Activated naive CD4-positive, alpha-beta T cell treated with anti-CD3 and anti-CD28 coated beads, Interleukin-2, amount 10 ng/mL, durations not matched to agents 7 days and 5 days (primary cell): Measurements from ENCODE around the gene DYSF.

Experiments used
- CTCF ChIA-PET: fragments of 350-600 bp; sonication (Branson Sonifier 250); formaldehyde crosslinking; loops from one replicate; lab custom pipeline; 2021; ENCODE audit warnings: antibody characterized with exemption; lab: Charles Lee
- DNase-seq: peaks from one replicate; pipeline ENCODE4 v3.0.0-alpha.2; 2020
- H3K27ac Mint-ChIP-seq: one replicate; pipeline ENCODE4 v1.8.0; 2021; ENCODE audit warnings: mild to moderate bottlenecking, moderate library complexity, mixed read lengths
- H3K27me3 Mint-ChIP-seq: one replicate; pipeline ENCODE4 v1.8.0; 2021; ENCODE audit warnings: mild to moderate bottlenecking, mixed read lengths
- H3K36me3 Mint-ChIP-seq: one replicate; pipeline ENCODE4 v1.8.0; 2021; ENCODE audit warnings: mixed read lengths
- H3K4me1 Mint-ChIP-seq: one replicate; pipeline ENCODE4 v1.8.0; 2021; ENCODE audit warnings: mixed read lengths
- H3K4me3 Mint-ChIP-seq: one replicate; pipeline ENCODE4 v1.8.0; 2021; ENCODE audit warnings: mild to moderate bottlenecking, moderate library complexity, mixed read lengths
- H3K9me3 Mint-ChIP-seq: one replicate; pipeline ENCODE4 v1.8.0; 2021; ENCODE audit warnings: mixed read lengths

DYSF gene

GRCh38 chr2:71555798-71556454 lies 102.6 kb downstream of the DYSF start:
- CTCF ChIA-PET, result interaction anchor here (1.3 to 1.9 kb wide), 2 partner anchors 9 to 10 kb away, joined by 5 to 8 read pairs; no protein-coding TSS in a partner anchor
- Mint-ChIP-seq H3K4me1 (no peaks in the 10 kb centered on the region), H3K27ac (no peak overlapping the region), H3K4me3 (no peak overlapping the region), H3K27me3 (no peaks in the 10 kb centered on the region), H3K36me3 (no peaks in the 10 kb centered on the region), H3K9me3 (no peaks in the 10 kb centered on the region)
- no peak for DNase-seq

DNA sequence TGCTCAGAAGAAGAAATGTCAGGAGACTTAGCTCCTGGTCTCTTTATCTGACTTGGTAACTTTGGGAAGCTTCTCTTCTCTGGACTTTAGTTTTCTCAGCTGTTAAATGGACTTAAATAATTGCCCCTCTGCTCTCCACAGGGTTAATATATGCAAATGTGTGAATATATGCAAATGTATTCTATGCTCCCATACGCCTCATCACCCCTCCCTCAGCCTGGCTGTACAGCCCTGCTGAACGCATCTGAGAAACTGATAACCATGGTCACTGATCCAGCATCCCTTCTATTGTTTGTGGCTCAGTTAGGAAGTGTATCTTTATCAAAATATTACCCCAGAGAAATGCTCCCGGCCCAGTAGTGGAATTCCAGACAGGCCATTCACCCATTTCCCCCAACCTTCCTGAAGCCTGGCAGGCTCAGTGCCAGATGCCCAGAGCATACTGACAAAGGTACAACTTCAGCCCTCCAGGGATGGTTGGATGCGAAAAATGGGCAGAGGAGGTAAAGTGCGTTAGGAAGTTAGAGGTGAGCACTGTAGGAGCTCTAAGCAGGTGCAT lies 103.4 kb downstream of the DYSF start:
- Mint-ChIP-seq H3K4me3 (no peak overlapping the region), H3K27me3 (no peaks in the 10 kb centered on the region), H3K36me3 (no peaks in the 10 kb centered on the region), H3K9me3 (no peaks in the 10 kb centered on the region), H3K27ac (no peak overlapping the region), H3K4me1 (no peaks in the 10 kb centered on the region)
- CTCF ChIA-PET, result interaction anchor here (1.9 kb wide), 1 partner anchor 10 kb away, joined by 8 read pairs; no protein-coding TSS in a partner anchor
- DNase-seq, result no peak

GRCh38 chr2:71557321-71557720 lies 104.0 kb downstream of the DYSF start:
- H3K4me3 Mint-ChIP-seq, result no peak overlapping the region
- no peaks in the 10 kb centered on the region for H3K9me3 Mint-ChIP-seq
- DNase-seq, result no peak
- no peaks in the 10 kb centered on the region for H3K27me3 Mint-ChIP-seq
- H3K4me1 Mint-ChIP-seq, result no peaks in the 10 kb centered on the region
- H3K36me3 Mint-ChIP-seq, result no peaks in the 10 kb centered on the region
- peak overlapping the region; percentile 25 for H3K27ac Mint-ChIP-seq
- CTCF ChIA-PET, result interaction anchor here (1.9 kb wide), 1 partner anchor 11 kb away, joined by 8 read pairs; no protein-coding TSS in a partner anchor

GRCh38 chr2:71558300-71559051 lies 105.1 kb downstream of the DYSF start:
- DNase-seq, result no peak
- no peaks in the 10 kb centered on the region for H3K4me1 Mint-ChIP-seq

DNA sequence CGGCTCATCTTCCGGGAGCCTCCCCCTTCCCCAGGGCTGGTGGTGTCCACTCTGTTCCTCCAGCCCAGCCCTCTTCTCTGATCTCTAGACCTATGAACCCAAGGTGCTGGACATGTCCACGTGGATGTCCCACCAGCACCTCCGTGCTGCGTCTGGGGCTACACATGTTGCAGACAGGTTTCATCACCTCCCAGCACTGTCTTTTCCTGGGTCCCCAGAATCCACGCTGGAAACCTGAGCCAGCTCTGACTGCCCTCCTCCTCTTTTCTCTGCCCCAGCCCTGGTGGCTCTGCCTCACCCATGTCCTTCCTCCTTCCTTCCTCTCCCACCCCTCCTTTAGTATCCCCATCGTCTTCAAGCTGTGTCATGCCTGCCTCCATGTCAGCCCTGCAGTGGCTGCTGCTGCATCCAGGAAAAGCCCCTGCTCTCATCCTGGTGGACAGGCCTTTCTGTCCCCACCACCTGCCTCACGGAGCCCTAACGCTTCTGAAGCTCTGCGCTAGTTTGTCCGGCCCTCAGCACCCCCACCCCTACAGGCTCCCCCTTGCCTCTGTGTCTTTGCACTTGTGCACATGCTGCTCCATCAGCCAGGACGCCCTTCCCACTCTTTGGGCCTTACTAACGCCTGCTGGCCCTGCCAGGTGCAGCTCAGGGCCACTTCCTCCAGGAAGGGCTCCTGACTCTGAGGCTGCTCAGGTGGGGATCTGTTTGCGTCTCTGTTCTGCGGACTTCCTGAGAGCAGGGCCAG lies 105.9 kb downstream of the DYSF start:
- H3K36me3 Mint-ChIP-seq, result no peaks in the 10 kb centered on the region
- no peaks in the 10 kb centered on the region for H3K4me1 Mint-ChIP-seq
- H3K9me3 Mint-ChIP-seq, result no peaks in the 10 kb centered on the region
- no peak for DNase-seq
- no peak overlapping the region for H3K27ac Mint-ChIP-seq
- CTCF ChIA-PET, result interaction anchor here (1.0 kb wide), 1 partner anchor 11 kb away, joined by 3 read pairs; no protein-coding TSS in a partner anchor
- H3K4me3 Mint-ChIP-seq, result no peak overlapping the region
- H3K27me3 Mint-ChIP-seq, result no peaks in the 10 kb centered on the region

More at GRCh38 chr2:71558300-71559051, 105.1 kb downstream of the DYSF start:
- Mint-ChIP-seq H3K4me3 (no peak overlapping the region), H3K27me3 (no peaks in the 10 kb centered on the region), H3K9me3 (no peaks in the 10 kb centered on the region), H3K27ac (no peak overlapping the region), H3K36me3 (no peaks in the 10 kb centered on the region)
- CTCF ChIA-PET, result interaction anchor here (1.0 kb wide), 1 partner anchor 10 kb away, joined by 3 read pairs; no protein-coding TSS in a partner anchor

GRCh38 chr2:71559828-71560637 lies 106.7 kb downstream of the DYSF start:
- no peak for DNase-seq
- no peaks in the 10 kb centered on the region for H3K27me3 Mint-ChIP-seq
- H3K4me3 Mint-ChIP-seq, result no peak overlapping the region
- CTCF ChIA-PET, result no interaction called here
- no peaks in the 10 kb centered on the region for H3K9me3 Mint-ChIP-seq
- no peaks in the 10 kb centered on the region for H3K36me3 Mint-ChIP-seq
- no peak overlapping the region for H3K27ac Mint-ChIP-seq
- H3K4me1 Mint-ChIP-seq, result no peaks in the 10 kb centered on the region

GRCh38 chr2:71560638-71561011 lies 107.3 kb downstream of the DYSF start:
- DNase-seq, result no peak
- Mint-ChIP-seq H3K36me3 (no peaks in the 10 kb centered on the region), H3K9me3 (no peaks in the 10 kb centered on the region), H3K27me3 (no peaks in the 10 kb centered on the region), H3K4me1 (no peaks in the 10 kb centered on the region), H3K4me3 (no peak overlapping the region), H3K27ac (no peak overlapping the region)
- CTCF ChIA-PET, result no interaction called here

- no peak for DNase-seq
- no peaks in the 10 kb centered on the region for H3K9me3 Mint-ChIP-seq
- H3K27ac Mint-ChIP-seq, result no peak overlapping the region
- H3K27me3 Mint-ChIP-seq, result no peaks in the 10 kb centered on the region
- H3K36me3 Mint-ChIP-seq, result no peaks in the 10 kb centered on the region
- CTCF ChIA-PET, result interaction anchor here (1.0 kb wide), 1 partner anchor 14 kb away, joined by 3 read pairs; no protein-coding TSS in a partner anchor
- H3K4me1 Mint-ChIP-seq, result no peaks in the 10 kb centered on the region
- H3K4me3 Mint-ChIP-seq, result no peak overlapping the region
Observed at GRCh38 chr2:71561441-71562267, 108.3 kb downstream of the DYSF start.

- CTCF ChIA-PET, result interaction anchor here (1.0 kb wide), 1 partner anchor 15 kb away, joined by 3 read pairs; no protein-coding TSS in a partner anchor
- no peaks in the 10 kb centered on the region for H3K27me3 Mint-ChIP-seq
- no peaks in the 10 kb centered on the region for H3K4me1 Mint-ChIP-seq
- no peaks in the 10 kb centered on the region for H3K9me3 Mint-ChIP-seq
- no peaks in the 10 kb centered on the region for H3K36me3 Mint-ChIP-seq
- no peak for DNase-seq
- H3K4me3 Mint-ChIP-seq, result no peak overlapping the region
- H3K27ac Mint-ChIP-seq, result no peak overlapping the region
Observed at GRCh38 chr2:71562518-71562917, 109.2 kb downstream of the DYSF start.

DNA sequence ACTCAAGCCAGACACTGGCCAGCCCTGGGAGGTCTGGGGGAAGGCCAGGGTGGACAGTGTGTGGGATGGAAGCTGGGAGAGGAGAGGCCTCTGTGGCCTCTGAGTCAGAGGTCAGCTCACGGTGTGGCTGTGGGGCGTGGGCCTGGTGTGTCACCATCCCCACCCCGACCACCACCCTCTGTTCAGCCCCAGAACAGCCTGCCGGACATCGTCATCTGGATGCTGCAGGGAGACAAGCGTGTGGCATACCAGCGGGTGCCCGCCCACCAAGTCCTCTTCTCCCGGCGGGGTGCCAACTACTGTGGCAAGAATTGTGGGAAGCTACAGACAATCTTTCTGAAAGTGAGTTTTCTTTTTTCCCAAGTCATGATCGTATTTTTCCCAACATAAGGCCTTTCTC lies 110.5 kb downstream of the DYSF start:
- no peaks in the 10 kb centered on the region for H3K36me3 Mint-ChIP-seq
- CTCF ChIA-PET, result no interaction called here
- no peak overlapping the region for H3K4me3 Mint-ChIP-seq

GRCh38 chr2:71564361-71564760 lies 111.0 kb downstream of the DYSF start:
- H3K27ac Mint-ChIP-seq, result no peak overlapping the region
- no peaks in the 10 kb centered on the region for H3K4me1 Mint-ChIP-seq

More for the DNA sequence above, 110.5 kb downstream of the DYSF start:
- H3K4me1 Mint-ChIP-seq, result no peaks in the 10 kb centered on the region
- no peaks in the 10 kb centered on the region for H3K9me3 Mint-ChIP-seq
- H3K27ac Mint-ChIP-seq, result no peak overlapping the region
- no peaks in the 10 kb centered on the region for H3K27me3 Mint-ChIP-seq
- DNase-seq, result no peak

DNA sequence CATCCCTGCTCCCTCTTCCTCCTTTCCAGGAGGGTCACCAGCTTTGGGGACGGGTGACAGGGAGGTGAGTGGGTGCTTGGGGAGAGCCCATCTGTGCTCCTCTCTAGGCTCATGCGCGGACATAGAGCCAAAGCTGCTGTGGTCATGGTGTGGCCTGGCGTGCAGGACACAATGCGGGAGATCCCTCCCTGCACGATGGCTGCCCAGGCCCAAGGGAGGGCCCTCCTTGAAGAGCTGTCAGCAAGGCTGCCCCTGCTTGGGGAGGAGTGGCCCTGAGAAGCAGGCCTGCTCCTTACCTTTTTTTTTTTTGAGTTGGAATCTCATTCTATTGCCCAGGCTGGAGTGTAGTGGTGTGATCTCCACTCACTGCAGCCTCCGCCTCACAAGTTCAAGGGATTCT lies 111.4 kb downstream of the DYSF start:
- H3K9me3 Mint-ChIP-seq, result no peaks in the 10 kb centered on the region
- H3K4me3 Mint-ChIP-seq, result no peak overlapping the region
- H3K27ac Mint-ChIP-seq, result no peak overlapping the region
- no peaks in the 10 kb centered on the region for H3K36me3 Mint-ChIP-seq
- H3K27me3 Mint-ChIP-seq, result no peaks in the 10 kb centered on the region
- no peak for DNase-seq
- CTCF ChIA-PET, result no interaction called here
- no peaks in the 10 kb centered on the region for H3K4me1 Mint-ChIP-seq

More at GRCh38 chr2:71564361-71564760, 111.0 kb downstream of the DYSF start:
- no peaks in the 10 kb centered on the region for H3K9me3 Mint-ChIP-seq
- H3K27me3 Mint-ChIP-seq, result no peaks in the 10 kb centered on the region
- CTCF ChIA-PET, result no interaction called here
- no peaks in the 10 kb centered on the region for H3K36me3 Mint-ChIP-seq
- no peak for DNase-seq
- no peak overlapping the region for H3K4me3 Mint-ChIP-seq
